IMR-90 (cell line): ENCODE data around the gene KIAA0040. TPM values are rescaled to one million over a fixed set of nuclear protein-coding genes. Genes with fewer than 3 reads are reported as not detected.

Source experiments
- ATAC-seq: fragments of 200-7000 bp; cut with Tn5 transposase; 2 replicates; pipeline ENCODE4 v1.9.1; 2020; ENCODE audit warnings: low read depth, mild to moderate bottlenecking, moderate library complexity
- BruUV-seq: library from RNA; stranded (reverse); fragments of 400-500 nt; replicated peaks from 2 replicates; lab custom pipeline; 2021; lab: Mats Ljungman, UMichigan
- CTCF ChIA-PET: fragments of 300-600 bp; formaldehyde crosslinking; extraction: SDS; loops from one replicate; lab custom pipeline; 2021; ENCODE audit warnings: antibody characterized with exemption; lab: Yijun Ruan, JAX
- POLR2A ChIA-PET: fragments of 300-600 bp; sonication (Branson Sonifier 250); formaldehyde crosslinking; loops from one replicate; lab custom pipeline; 2022; ENCODE audit warnings: antibody characterized with exemption; ENCODE audit not compliant: unreplicated experiment; lab: Charles Lee
- DNase-seq: peaks from one replicate; pipeline ENCODE4 v3.0.0; 2013
- H2AFZ ChIP-seq: replicated peaks from 2 replicates; pipeline ENCODE3; 2013; ENCODE audit warnings: low read length, mild to moderate bottlenecking; ENCODE audit not compliant: poor library complexity
- H2AK5ac ChIP-seq: 2 replicates; pipeline ENCODE4 v1.6.1; 2013; ENCODE audit warnings: low read depth, low read length, inconsistent platforms
- H2AK9ac ChIP-seq: replicated peaks from 2 replicates; pipeline ENCODE3; 2013; ENCODE audit warnings: mild to moderate bottlenecking, low read depth, low read length, moderate library complexity; ENCODE audit not compliant: poor library complexity
- H2BK120ac ChIP-seq: 2 replicates; pipeline ENCODE4 v1.6.1; 2013; ENCODE audit warnings: low read depth, low read length, inconsistent platforms
- H2BK15ac ChIP-seq: 3 replicates; pipeline ENCODE4 v1.6.1; 2013; ENCODE audit warnings: low read depth, low read length, inconsistent platforms
- H2BK20ac ChIP-seq: 2 replicates; pipeline ENCODE4 v1.6.1; 2013; ENCODE audit warnings: low read depth, mild to moderate bottlenecking, inconsistent platforms, low read length, moderate library complexity
- H2BK5ac ChIP-seq: 2 replicates; pipeline ENCODE4 v1.6.1; 2013; ENCODE audit warnings: mild to moderate bottlenecking, low read depth, low read length, inconsistent platforms; ENCODE audit not compliant: poor library complexity, severe bottlenecking
- H3K14ac ChIP-seq: replicated peaks from 2 replicates; pipeline ENCODE4 v1.6.1; 2013; ENCODE audit warnings: low read depth, low read length, inconsistent platforms
- H3K18ac ChIP-seq: 2 replicates; pipeline ENCODE4 v1.6.1; 2013; ENCODE audit warnings: low read depth, low read length, control low read depth
- H3K23ac ChIP-seq: 2 replicates; pipeline ENCODE4 v1.6.1; 2013; ENCODE audit warnings: low read depth, low read length, inconsistent platforms
- H3K27ac ChIP-seq: 2 replicates; pipeline ENCODE4 v1.5.1; 2013; ENCODE audit warnings: mild to moderate bottlenecking, control low read depth, low read length; ENCODE audit not compliant: insufficient read depth
- H3K27me3 ChIP-seq: 2 replicates; pipeline ENCODE4 v1.6.1; 2013; ENCODE audit warnings: low read length; ENCODE audit not compliant: control insufficient read depth, insufficient read depth
- H3K36me3 ChIP-seq: 2 replicates; pipeline ENCODE4 v1.6.1; 2013; ENCODE audit warnings: low read length, mixed read lengths; ENCODE audit not compliant: control insufficient read depth, insufficient read depth
- H3K4ac ChIP-seq: 2 replicates; pipeline ENCODE4 v1.6.1; 2013; ENCODE audit warnings: low read depth, low read length, inconsistent platforms
- H3K4me1 ChIP-seq: 2 replicates; pipeline ENCODE4 v1.6.1; 2013; ENCODE audit warnings: low read length, mixed read lengths; ENCODE audit not compliant: control insufficient read depth, insufficient read depth
- H3K4me2 ChIP-seq: 2 replicates; pipeline ENCODE4 v1.6.1; 2013; ENCODE audit warnings: low read depth, mild to moderate bottlenecking, control low read depth, low read length, moderate library complexity
- H3K4me3 ChIP-seq: 2 replicates; pipeline ENCODE4 v1.5.1; 2013; ENCODE audit warnings: low read depth, mild to moderate bottlenecking, control low read depth, low read length, moderate library complexity; ENCODE audit not compliant: insufficient read depth
- H3K56ac ChIP-seq: 2 replicates; pipeline ENCODE4 v1.6.1; 2013; ENCODE audit warnings: low read length, inconsistent platforms; ENCODE audit not compliant: insufficient read depth; ENCODE audit errors: extremely low read depth
- H3K79me1 ChIP-seq, 2 experiments: 2 replicates each; pipeline ENCODE4 v1.6.1; 2013; ENCODE audit warnings: low read length in 2 of 2, inconsistent platforms in 1 of 2, low read depth in 1 of 2
- H3K9ac ChIP-seq: 2 replicates; pipeline ENCODE4 v1.6.1; 2013; ENCODE audit warnings: low read depth, low read length, control low read depth
- H3K9me1 ChIP-seq: 2 replicates; pipeline ENCODE4 v1.6.1; 2013; ENCODE audit warnings: low read length, inconsistent platforms; ENCODE audit not compliant: insufficient read depth
- H3K9me3 ChIP-seq: 2 replicates; pipeline ENCODE4 v1.6.1; 2013; ENCODE audit warnings: low read length; ENCODE audit not compliant: control insufficient read depth, insufficient read depth
- H4K20me1 ChIP-seq: 2 replicates; pipeline ENCODE4 v1.6.1; 2013; ENCODE audit warnings: low read length, inconsistent platforms; ENCODE audit not compliant: insufficient read depth
- H4K5ac ChIP-seq: 2 replicates; pipeline ENCODE4 v1.6.1; 2013; ENCODE audit warnings: mild to moderate bottlenecking, low read depth, low read length, control low read depth
- H4K8ac ChIP-seq, 2 experiments: 2 replicates each; pipeline ENCODE4 v1.6.1; 2013; ENCODE audit warnings: low read depth in 2 of 2, low read length in 2 of 2, control low read depth in 1 of 2, inconsistent platforms in 1 of 2
- H4K91ac ChIP-seq: 2 replicates; pipeline ENCODE4 v1.6.1; 2013; ENCODE audit warnings: low read depth, low read length, inconsistent platforms; ENCODE audit not compliant: insufficient read depth
- CTCF ChIP-seq: conservative IDR thresholded peaks from 2 replicates; pipeline ENCODE4 v1.5.1; 2012; ENCODE audit warnings: mild to moderate bottlenecking, low read depth, low read length, improper control_type of control experiment
- MAZ ChIP-seq: IDR thresholded peaks from 2 replicates; pipeline ENCODE4 v1.6.1; 2012; ENCODE audit warnings: low read depth, mild to moderate bottlenecking, low read length, improper control_type of control experiment, moderate library complexity, borderline replicate concordance
- NFE2L2 ChIP-seq: fragments of 150-350 bp; IDR thresholded peaks from 2 replicates; pipeline ENCODE4 v1.6.1; 2016; ENCODE audit warnings: low read depth, mild to moderate bottlenecking, low read length
- RFX5 ChIP-seq: IDR thresholded peaks from 2 replicates; pipeline ENCODE4 v1.8.0; 2012; ENCODE audit warnings: low read depth, mild to moderate bottlenecking, low read length, moderate library complexity
- SMC3 ChIP-seq: fragments of 150-350 bp; IDR thresholded peaks from 2 replicates; pipeline ENCODE4 v1.6.1; 2016; ENCODE audit warnings: low read depth, mild to moderate bottlenecking, antibody characterized with exemption, low read length, moderate library complexity
- WGBS, 2 experiments: methylation state at CpG; one replicate each; pipeline versions ENCODE4 v1.1.5 to v1.1.7; 2013; ENCODE audit warnings: missing lambda C conversion rate in 2 of 2; ENCODE audit not compliant: insufficient read length in 1 of 2; ENCODE audit errors: extremely low coverage in 2 of 2; 5-methylcytosine and 5-hydroxymethylcytosine counted together
- dilution Hi-C: fragments of 300-500 bp; cut with HindIII; formaldehyde crosslinking; loops from one replicate; pipeline ENCODE4 v1.14.3; 2018; ENCODE audit warnings: low sequenced_read_pairs; ENCODE audit not compliant: unreplicated experiment
- in situ Hi-C: fragments of 300-500 bp; cut with MboI; formaldehyde crosslinking; loops from 3 replicates; pipeline ENCODE4 v1.14.3; 2019; ENCODE audit warnings: low sequenced_read_pairs, inconsistent platforms, mixed read lengths
- intact Hi-C: fragments of 100-400 bp; cut with micrococcal nuclease; formaldehyde crosslinking; loops from 2 replicates; pipeline ENCODE4 v1.10.0; 2022
- polyA plus RNA-seq, 3 experiments: library from polyadenylated mRNA; depleted of rRNA; stranded (reverse); fragments of >200 nt; gene quantifications; 2 replicates each; pipeline ENCODE4 v1.2.3, GENCODE V29; 2012; ENCODE audit warnings: low replicate concordance in 1 of 3
- total RNA-seq: library from RNA; depleted of rRNA; stranded (reverse); fragments of >200 nt; gene quantifications from 2 replicates; pipeline ENCODE4 v1.2.3, GENCODE V29; 2012

KIAA0040 gene
- total and polyA plus RNA-seq, 2 of the 4 experiments (the other 2 are of a cell fraction) = 0.05 to 0.18 TPM

DNA sequence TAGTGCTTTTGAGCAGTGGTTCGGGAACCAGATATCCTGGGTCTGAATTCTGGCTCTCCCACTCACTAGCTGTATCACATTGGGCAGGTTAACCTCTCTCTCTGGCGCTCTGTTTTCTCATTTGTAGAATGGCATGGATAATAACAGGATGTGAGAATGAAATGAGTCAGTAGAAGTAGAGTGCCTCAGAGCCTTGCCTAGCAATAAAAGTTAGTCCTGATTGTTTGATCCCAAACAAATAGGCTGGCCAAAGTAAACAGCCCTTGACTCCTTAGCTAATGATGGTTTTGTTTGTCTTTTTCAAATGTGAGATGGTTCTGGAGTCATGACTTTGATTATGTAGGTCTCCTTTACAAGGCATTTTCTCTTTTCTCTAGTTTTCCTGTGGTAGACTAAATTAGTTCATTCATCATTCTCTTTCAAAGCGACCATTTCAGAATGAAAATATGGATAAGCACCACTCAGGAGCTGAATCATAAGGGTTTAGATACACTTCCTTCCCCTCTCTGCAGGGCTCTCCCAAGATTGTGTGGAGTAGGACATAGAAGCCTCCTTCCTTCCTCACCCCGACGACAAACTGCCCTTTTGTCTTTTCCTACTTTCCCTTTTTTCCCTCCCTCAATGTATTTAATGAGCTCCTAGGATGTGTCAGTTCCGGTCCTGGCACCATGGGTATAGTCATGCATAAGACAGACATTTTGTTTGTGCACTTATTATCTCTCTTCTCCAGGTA, 23.1 kb downstream of the KIAA0040 start:
- no peak overlapping the region for H3K4me2 ChIP-seq
- no peak overlapping the region for H4K5ac ChIP-seq
- no peaks in the 10 kb centered on the region for H3K9me1 ChIP-seq
- ChIA-PET CTCF (no interaction called here), POLR2A (no interaction called here)
- no peaks in the 10 kb centered on the region for H3K27me3 ChIP-seq
- dilution Hi-C loops (no loop called here), in situ Hi-C loops (loop anchor here (25.0 kb wide), 1 partner anchor 1693 kb away; no protein-coding TSS in a partner anchor), intact Hi-C loops (no loop called here)
- H3K36me3 ChIP-seq = no peaks in the 10 kb centered on the region
- H3K4ac ChIP-seq = no peak overlapping the region
- no peak overlapping the region for H3K9ac ChIP-seq
- no peak overlapping the region for H2AK9ac ChIP-seq
- no peak for TF ChIP-seq CTCF
- TF ChIP-seq RFX5 = no peak
- no peak for TF ChIP-seq NFE2L2
- TF ChIP-seq MAZ = no peak
- no peak for TF ChIP-seq SMC3
- no peak overlapping the region for H3K27ac ChIP-seq
- no peak overlapping the region for H3K18ac ChIP-seq
- H4K8ac ChIP-seq = no peak overlapping the region
- no peaks in the 10 kb centered on the region for H3K4me1 ChIP-seq
- no peaks in the 10 kb centered on the region for H3K79me1 ChIP-seq
- H2BK120ac ChIP-seq = no peak overlapping the region
- H2BK20ac ChIP-seq = no peak overlapping the region
- no peak overlapping the region for H2BK15ac ChIP-seq
- no peak overlapping the region for H2AFZ ChIP-seq
- DNase-seq (no peak), ATAC-seq (no peak)
- no peak overlapping the region for H3K4me3 ChIP-seq
- H2BK5ac ChIP-seq = no peak overlapping the region
- no peaks in the 10 kb centered on the region for H3K9me3 ChIP-seq
- no peak overlapping the region for H3K56ac ChIP-seq
- no peaks in the 10 kb centered on the region for H4K20me1 ChIP-seq
- no CpG with 5 or more reads among the region's 6 CpGs for WGBS, 2 experiments
- no peak overlapping the region for H3K23ac ChIP-seq
- H4K91ac ChIP-seq = no peak overlapping the region
- H2AK5ac ChIP-seq = no peak overlapping the region
- no TSS peak for BruUV-seq
- no peak overlapping the region for H3K14ac ChIP-seq
